ENCODE measurements around the gene VPS13D. TPM values are rescaled to one million over a fixed set of nuclear protein-coding genes. Genes with fewer than 3 reads are reported as not detected.

VPS13D gene
- total RNA-seq, 1 experiment from 2014 or later: 20.2 TPM

DNA sequence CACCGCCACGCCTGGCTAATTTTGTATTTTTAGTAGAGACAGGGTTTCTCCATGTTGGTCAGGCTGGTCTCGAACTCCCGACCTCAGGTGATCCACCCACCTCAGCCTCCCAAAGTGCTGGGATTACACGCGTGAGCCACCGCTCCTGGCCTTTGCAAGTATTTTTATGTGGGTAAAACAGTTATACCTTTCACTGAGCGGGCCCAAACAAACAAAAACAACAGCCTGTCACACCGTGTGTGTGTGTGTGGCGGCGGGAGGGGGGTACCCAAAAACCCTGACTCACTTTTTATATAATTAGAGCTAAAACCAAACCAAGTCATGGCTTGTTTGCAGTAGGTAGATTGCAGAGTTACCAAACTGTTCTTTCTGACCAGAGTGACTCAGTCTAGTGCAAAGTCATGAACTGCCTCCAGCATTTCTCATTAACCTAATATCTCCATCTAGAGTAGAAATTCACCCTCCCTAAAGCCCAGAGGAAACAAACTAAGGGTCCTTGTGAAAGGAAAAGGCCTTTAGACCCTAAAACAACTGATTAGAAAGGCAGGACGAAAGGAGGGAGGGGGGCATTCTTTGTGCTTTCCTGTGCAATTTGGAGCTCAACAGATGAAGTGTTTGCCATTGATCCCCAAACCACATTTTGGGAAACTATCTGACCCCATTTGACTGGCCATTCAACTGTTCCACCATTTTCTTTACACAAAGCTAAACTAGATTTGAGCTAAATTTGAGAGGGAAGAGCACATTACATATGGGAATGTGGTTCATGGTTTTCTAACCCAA, 207.2 kb downstream of the VPS13D start:
- no peak overlapping the region for H2BK5ac ChIP-seq (ENCODE audit: insufficient read length, low read length)
- no peak overlapping the region for H3K9ac ChIP-seq (ENCODE audit: extremely low read depth, insufficient read length, low read length)
- peaks cover 18 to 30% of the 10 kb centered on the region in 2 experiments for H3K4me1 Mint-ChIP-seq
- H3K9me3 Mint-ChIP-seq: no peaks in the 10 kb centered on the region; a peak in 1 of 5 replicates
- H3K14ac ChIP-seq (ENCODE audit: insufficient read depth, low read length): no peak overlapping the region
- no peaks in the 10 kb centered on the region for H3K9me3 ChIP-seq (ENCODE audit: control insufficient read depth, low read depth, low read length)
- H3K27ac ChIP-seq (ENCODE audit: insufficient read length, low read depth, low read length): no peak overlapping the region
- no peaks in the 10 kb centered on the region for H3K27me3 Mint-ChIP-seq (ENCODE audit: low read depth)
- no peaks in the 10 kb centered on the region for H3K23me2 ChIP-seq (ENCODE audit: insufficient read length, low read depth, low read length, poor library complexity, severe bottlenecking)
- no peak overlapping the region for H3K4me2 ChIP-seq (ENCODE audit: insufficient read depth, insufficient read length, low read length)
- H4K91ac ChIP-seq (ENCODE audit: insufficient read length, low read depth, low read length): no peak overlapping the region
- H4K8ac ChIP-seq (replicated peaks; ENCODE audit: insufficient read length, low read depth, low read length): no peak overlapping the region
- H3K23ac ChIP-seq (ENCODE audit: insufficient read length, low read depth, low read length): no peak overlapping the region
- H2BK120ac ChIP-seq (ENCODE audit: low read depth, low read length, poor library complexity, severe bottlenecking): no peak overlapping the region
- H3K4me1 ChIP-seq (ENCODE audit: insufficient read depth, low read length): no peaks in the 10 kb centered on the region
- no peak overlapping the region for H2BK12ac ChIP-seq (ENCODE audit: insufficient read length, low read depth, low read length)
- no peak overlapping the region for H3K56ac ChIP-seq (ENCODE audit: insufficient read length, low read depth, low read length)
- no CpG with 5 or more reads among the region's 12 CpGs for WGBS (ENCODE audit: extremely low coverage, insufficient read length, low lambda C conversion rate)
- no peak overlapping the region for H3K27ac Mint-ChIP-seq
- H3K36me3 Mint-ChIP-seq (ENCODE audit: insufficient read depth in 1 of 3, low read depth in 3 of 3): peaks cover 2 to 16% (median 3%) of the 10 kb centered on the region in 3 experiments; a peak in 5 of 7 replicates
- no peak overlapping the region for H2AFZ ChIP-seq (ENCODE audit: low read length)
- no peaks in the 10 kb centered on the region for H3K79me2 ChIP-seq (ENCODE audit: insufficient read depth, low read length)
- H3K18ac ChIP-seq (ENCODE audit: insufficient read length, low read depth, low read length): no peak overlapping the region
- no peak overlapping the region for H3T11ph ChIP-seq (ENCODE audit: low read length)
- no peak overlapping the region for H2BK20ac ChIP-seq (ENCODE audit: low read depth, low read length, poor library complexity, severe bottlenecking)
- H2AK5ac ChIP-seq (ENCODE audit: insufficient read length, low read length): no peak overlapping the region
- no peaks in the 10 kb centered on the region for H3K27me3 ChIP-seq (ENCODE audit: insufficient read depth, low read length)
- no peak overlapping the region for H3K4ac ChIP-seq (ENCODE audit: low read depth, low read length)
- TF ChIP-seq, protein P1, sequence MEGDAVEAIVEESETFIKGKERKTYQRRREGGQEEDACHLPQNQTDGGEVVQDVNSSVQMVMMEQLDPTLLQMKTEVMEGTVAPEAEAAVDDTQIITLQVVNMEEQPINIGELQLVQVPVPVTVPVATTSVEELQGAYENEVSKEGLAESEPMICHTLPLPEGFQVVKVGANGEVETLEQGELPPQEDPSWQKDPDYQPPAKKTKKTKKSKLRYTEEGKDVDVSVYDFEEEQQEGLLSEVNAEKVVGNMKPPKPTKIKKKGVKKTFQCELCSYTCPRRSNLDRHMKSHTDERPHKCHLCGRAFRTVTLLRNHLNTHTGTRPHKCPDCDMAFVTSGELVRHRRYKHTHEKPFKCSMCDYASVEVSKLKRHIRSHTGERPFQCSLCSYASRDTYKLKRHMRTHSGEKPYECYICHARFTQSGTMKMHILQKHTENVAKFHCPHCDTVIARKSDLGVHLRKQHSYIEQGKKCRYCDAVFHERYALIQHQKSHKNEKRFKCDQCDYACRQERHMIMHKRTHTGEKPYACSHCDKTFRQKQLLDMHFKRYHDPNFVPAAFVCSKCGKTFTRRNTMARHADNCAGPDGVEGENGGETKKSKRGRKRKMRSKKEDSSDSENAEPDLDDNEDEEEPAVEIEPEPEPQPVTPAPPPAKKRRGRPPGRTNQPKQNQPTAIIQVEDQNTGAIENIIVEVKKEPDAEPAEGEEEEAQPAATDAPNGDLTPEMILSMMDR (conservative IDR thresholded peaks at IDR 0.05): no peak
- no peaks in the 10 kb centered on the region for H4K20me1 ChIP-seq (ENCODE audit: control insufficient read depth, insufficient read depth, insufficient read length)
- no peak overlapping the region for H3K4me3 Mint-ChIP-seq
- H4K5ac ChIP-seq (ENCODE audit: insufficient read length, low read depth, low read length): no peak overlapping the region
- H2BK15ac ChIP-seq (ENCODE audit: low read depth, low read length): no peak overlapping the region
- no peak for DNase-seq
- no peaks in the 10 kb centered on the region for H3K79me1 ChIP-seq (ENCODE audit: insufficient read depth, low read depth, low read length, poor library complexity, severe bottlenecking)

Measured in H9 (cell line).